IPS-NIHi11 (cell line): Measurements from ENCODE around the gene TBRG1.

Experiments used
- DNase-seq: peaks from one replicate; pipeline ENCODE4 v3.0.0; 2012; ENCODE audit warnings: mixed read lengths, low spot score

Gene TBRG1

GRCh38 chr11:124612567-124613246 lies 10.0 kb upstream of the TBRG1 start:
- DNase-seq = peak; percentile 31

- no peak for DNase-seq
These were observed 3.8 kb upstream of the TBRG1 start for GRCh38 chr11:124618863-124619262.

- DNase-seq = no peak
These were observed 1.3 kb downstream of the TBRG1 start for GRCh38 chr11:124623861-124624525.

GRCh38 chr11:124625504-124626168 lies 3.0 kb downstream of the TBRG1 start:
- no peak for DNase-seq

GRCh38 chr11:124627546-124627945 lies 4.9 kb downstream of the TBRG1 start:
- DNase-seq = no peak

- DNase-seq = no peak
These were observed 7.3 kb downstream of the TBRG1 start for GRCh38 chr11:124629961-124630360.

GRCh38 chr11:124633355-124633754 lies 10.7 kb downstream of the TBRG1 start:
- DNase-seq = no peak

GRCh38 chr11:124635932-124636331 lies 13.3 kb downstream of the TBRG1 start:
- no peak for DNase-seq

GRCh38 chr11:124638500-124638899 lies 15.8 kb downstream of the TBRG1 start:
- DNase-seq = no peak

GRCh38 chr11:124639186-124639585 lies 16.5 kb downstream of the TBRG1 start:
- no peak for DNase-seq

GRCh38 chr11:124640666-124641065 lies 18.0 kb downstream of the TBRG1 start:
- peak; percentile 24 for DNase-seq

- no peak for DNase-seq
These were observed 20.0 kb downstream of the TBRG1 start for GRCh38 chr11:124642628-124643027.

GRCh38 chr11:124643042-124643604 lies 20.5 kb downstream of the TBRG1 start:
- no peak for DNase-seq

GRCh38 chr11:124643605-124644425 lies 21.2 kb downstream of the TBRG1 start:
- DNase-seq = no peak

- DNase-seq = peak; percentile 74
These were observed 22.0 kb downstream of the TBRG1 start for GRCh38 chr11:124644426-124645280.

- no peak for DNase-seq
These were observed 23.5 kb downstream of the TBRG1 start for GRCh38 chr11:124646148-124646547.

GRCh38 chr11:124648610-124649009 lies 25.9 kb downstream of the TBRG1 start:
- no peak for DNase-seq

- DNase-seq = peak; percentile 23
These were observed 34.3 kb downstream of the TBRG1 start for GRCh38 chr11:124656774-124657630.

- DNase-seq = no peak
These were observed 35.2 kb downstream of the TBRG1 start for GRCh38 chr11:124657904-124658303.

GRCh38 chr11:124658501-124658900 lies 35.8 kb downstream of the TBRG1 start:
- DNase-seq = no peak
